GM19099 (cell line): ENCODE measurements around the gene ZG16.

ENCODE experiments used
- POLR2A ChIP-seq: IDR thresholded peaks from 3 replicates; pipeline ENCODE4 v1.6.1; 2011; ENCODE audit warnings: low read depth; ENCODE audit not compliant: insufficient read length; ENCODE audit errors: extremely low read depth

The ZG16 gene

DNA sequence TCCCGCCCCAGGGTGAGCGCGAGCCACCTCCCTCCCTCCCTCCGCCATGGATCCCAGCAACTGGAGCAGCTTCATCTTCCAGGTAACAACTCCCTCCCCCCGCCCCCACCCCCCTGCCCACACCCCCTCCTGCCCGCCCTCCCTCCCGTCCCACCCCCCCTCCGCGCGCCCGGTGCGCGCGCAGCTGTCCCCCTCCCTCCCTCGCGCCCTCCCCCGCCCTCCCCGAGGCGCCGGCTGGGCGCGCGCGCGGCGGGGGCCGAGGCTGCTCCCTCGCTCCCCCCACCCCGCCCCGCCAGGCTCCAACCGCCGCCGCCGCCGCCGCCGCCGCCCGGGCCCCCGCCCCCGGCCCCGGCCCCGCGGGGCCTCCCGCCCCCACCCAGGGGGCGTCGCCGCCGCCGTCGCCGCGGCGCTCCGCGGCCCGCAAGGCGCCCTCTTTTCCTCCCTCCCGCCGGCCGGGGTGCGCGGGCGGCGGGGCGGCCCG, 28.1 kb downstream of the ZG16 start, which contains the start of gene MAZ:
Gene MAZ (plus strand): TSS at position 431 of the 481 bp plus-strand sequence. CDS start 173 bp downstream, outside the sequence.
- TF ChIP-seq POLR2A = no peak

DNA sequence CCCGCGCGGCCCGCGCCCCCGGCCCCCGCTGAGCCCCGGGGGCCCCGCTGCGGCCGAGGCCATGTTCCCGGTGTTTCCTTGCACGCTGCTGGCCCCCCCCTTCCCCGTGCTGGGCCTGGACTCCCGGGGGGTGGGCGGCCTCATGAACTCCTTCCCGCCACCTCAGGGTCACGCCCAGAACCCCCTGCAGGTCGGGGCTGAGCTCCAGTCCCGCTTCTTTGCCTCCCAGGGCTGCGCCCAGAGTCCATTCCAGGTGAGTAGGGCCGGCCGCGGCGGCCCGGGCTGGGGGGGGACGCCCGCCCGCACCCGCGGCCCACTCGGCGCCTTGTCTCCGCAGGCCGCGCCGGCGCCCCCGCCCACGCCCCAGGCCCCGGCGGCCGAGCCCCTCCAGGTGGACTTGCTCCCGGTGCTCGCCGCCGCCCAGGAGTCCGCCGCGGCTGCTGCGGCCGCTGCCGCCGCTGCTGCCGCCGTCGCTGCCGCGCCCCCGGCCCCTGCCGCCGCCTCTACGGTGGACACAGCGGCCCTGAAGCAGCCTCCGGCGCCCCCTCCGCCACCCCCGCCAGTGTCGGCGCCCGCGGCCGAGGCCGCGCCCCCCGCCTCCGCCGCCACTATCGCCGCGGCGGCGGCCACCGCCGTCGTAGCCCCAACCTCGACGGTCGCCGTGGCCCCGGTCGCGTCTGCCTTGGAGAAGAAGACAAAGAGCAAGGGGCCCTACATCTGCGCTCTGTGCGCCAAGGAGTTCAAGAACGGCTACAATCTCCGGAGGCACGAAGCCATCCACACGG, 28.8 kb downstream of the ZG16 start:
- TF ChIP-seq POLR2A = peak; percentile 55

DNA sequence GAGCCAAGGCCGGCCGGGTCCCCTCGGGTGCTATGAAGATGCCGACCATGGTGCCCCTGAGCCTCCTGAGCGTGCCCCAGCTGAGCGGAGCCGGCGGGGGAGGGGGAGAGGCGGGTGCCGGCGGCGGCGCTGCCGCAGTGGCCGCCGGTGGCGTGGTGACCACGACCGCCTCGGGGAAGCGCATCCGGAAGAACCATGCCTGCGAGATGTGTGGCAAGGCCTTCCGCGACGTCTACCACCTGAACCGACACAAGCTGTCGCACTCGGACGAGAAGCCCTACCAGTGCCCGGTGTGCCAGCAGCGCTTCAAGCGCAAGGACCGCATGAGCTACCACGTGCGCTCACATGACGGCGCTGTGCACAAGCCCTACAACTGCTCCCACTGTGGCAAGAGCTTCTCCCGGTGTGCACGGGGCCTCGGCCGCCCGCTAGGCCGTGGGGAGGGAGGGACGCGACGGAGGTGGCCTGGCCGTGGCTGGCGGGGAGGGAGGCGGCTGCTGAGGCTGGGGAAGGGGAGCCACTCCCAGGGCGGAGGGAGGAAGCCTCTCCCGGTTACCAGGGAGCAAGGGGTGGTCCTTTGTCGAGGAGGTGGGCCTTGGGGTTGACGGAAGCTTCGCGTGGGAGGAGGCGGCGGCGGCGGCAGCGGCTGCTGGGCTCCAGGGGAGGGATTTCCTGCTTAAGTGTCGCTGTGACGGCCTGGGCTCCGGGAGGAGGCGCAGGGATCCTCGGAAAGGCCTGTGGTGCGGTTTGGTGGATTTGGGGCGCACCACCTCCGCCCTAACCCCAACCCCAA, 29.6 kb downstream of the ZG16 start:
- peak; percentile 54 for TF ChIP-seq POLR2A

GRCh38 chr16:29808219-29808900, 30.3 kb downstream of the ZG16 start:
- TF ChIP-seq POLR2A = peak; percentile 0

DNA sequence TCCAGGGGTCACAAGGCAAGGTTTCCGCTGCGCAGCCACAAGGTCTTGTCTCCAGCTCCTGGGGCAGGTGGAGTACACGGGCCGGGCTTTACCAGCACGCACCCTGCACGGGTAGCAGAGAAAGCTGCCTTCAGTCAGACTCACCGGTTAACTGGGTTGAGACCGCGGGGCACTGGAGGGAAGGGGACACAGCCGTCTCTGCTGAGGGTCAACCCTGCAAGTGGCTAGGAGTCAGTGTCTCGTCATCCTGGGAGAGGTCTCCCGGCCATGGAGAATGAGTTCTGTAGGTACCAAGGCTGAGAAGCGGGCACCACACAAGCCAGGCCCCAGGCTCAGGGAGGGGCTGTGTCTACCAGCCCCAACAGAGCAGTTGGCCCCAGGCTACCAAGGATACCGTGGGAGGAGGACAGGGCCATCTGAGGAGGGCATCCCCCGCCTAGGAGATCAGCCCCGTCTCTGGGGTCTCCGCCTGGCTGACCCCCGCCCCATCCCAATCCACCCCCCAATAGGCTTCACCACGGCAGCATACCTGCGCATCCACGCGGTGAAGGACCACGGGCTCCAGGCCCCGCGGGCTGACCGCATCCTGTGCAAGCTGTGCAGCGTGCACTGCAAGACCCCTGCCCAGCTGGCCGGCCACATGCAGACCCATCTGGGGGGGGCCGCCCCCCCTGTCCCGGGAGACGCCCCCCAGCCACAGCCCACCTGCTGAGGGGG, 31.1 kb downstream of the ZG16 start:
- no peak for TF ChIP-seq POLR2A

GRCh38 chr16:29809850-29810698, 32.0 kb downstream of the ZG16 start:
- TF ChIP-seq POLR2A = no peak

- TF ChIP-seq POLR2A = no peak
Observed at GRCh38 chr16:29810699-29811169, 32.7 kb downstream of the ZG16 start.

DNA sequence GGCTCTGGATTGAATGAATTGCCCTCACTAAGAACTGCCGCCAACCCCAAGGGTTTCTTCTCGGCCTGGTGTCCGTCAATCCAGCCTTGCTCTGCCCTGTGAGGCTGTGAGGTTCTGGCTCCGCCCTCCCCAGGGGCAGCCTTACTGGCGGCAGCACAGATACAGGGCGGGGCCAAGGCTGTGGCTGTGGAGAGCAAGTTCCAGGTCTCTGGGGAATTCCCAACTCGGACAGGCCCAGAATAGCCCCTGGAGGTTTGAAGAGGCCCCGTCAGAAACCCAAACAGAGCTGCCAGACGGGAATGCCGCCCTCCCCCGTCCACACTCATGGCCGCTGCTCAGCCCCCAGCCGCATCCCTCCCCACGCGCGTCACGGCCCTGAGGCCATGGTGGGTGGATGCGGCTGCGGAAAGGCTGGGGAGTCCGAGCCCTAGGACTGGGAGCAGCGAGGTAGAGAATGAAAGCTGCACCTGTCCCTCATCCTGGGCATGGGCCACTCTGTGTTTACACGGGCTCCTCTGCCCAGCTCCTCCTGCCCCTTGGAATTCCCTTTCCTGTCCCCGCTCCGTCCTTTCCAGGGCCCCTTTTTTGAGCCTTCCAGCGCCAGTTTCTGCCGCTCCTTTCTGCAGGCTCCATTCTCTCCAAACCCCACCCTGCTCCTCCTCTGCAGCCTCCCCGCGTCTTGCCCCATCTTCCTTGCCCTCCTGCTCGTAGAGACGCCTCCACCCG, 33.3 kb downstream of the ZG16 start:
- peak; percentile 12 for TF ChIP-seq POLR2A

DNA sequence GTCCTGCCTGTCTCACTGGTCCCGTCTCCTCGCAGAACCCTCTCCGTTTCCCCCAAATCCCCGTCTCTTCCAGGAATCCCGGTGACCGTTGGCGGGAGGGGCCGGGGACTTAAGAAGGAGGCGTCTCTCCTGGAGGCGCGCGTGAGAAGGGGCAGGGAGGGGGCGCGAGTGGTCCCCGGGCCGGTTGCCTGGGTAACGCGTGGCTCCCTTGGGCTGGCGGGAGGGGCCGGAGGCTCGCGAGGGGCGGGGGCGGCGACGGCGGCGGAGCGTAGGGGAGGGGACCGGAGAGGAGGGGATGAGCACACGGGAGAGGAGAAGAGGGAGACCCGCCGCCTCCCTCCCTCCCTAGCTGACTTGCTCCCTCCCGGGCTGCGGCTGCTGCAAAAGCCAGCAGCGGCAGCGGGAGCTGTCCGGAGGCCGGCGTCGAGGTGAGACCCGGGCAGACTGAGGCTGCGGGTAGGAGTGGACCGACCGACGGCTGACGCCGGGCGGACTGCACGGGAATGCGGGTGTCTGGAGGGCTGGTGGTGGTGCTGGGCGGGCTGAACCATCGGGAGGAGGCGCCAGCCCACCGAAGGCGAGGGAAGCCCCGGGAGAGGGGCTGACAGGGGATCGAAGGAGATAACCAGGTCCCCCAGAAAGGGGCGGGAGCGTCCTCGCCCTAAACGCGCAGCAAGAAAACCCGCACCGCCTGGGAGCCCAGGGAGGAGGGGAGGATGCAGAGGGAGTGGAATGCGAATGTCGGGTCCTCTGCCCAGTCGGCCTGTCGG, 34.0 kb downstream of the ZG16 start, which contains the start of gene PRRT2:
Gene PRRT2 (plus strand): TSS at position 298 of the 770 bp plus-strand sequence. CDS start 862 bp downstream, outside the sequence.
- TF ChIP-seq POLR2A = no peak

- TF ChIP-seq POLR2A = no peak
Observed at GRCh38 chr16:29812754-29813643, 34.9 kb downstream of the ZG16 start.

GRCh38 chr16:29813644-29814562, 35.8 kb downstream of the ZG16 start:
- no peak for TF ChIP-seq POLR2A
